Right lobe of liver (tissue), 4 donors: Measurements from ENCODE around the gene GPR15.

Experiments
- CTCF ChIP-seq, 4 donors: fragments of 200-600 bp in 3 of 4; fragments of 450-650 bp in 1 of 4; IDR thresholded peaks; one replicate each; pipeline versions ENCODE4 v1.5.1 to v1.8.0; 2016 to 2022; ENCODE audit warnings: antibody characterized with exemption in 4 of 4, mild to moderate bottlenecking in 2 of 4
- POLR2A ChIP-seq: fragments of 450-650 bp; IDR thresholded peaks from one replicate; pipeline ENCODE4 v1.6.1; 2017; ENCODE audit warnings: antibody characterized with exemption, mild to moderate bottlenecking
- donor health status: DM: no; HTN: no; CAD: no.
- donor health status: DM: no; HTN: no; CAD: no.
- donor health status: DM: no; HTN: yes; CAD: no.

- TF ChIP-seq CTCF (IDR thresholded peaks at IDR 0.05) (no peak), POLR2A (no peak)
These were observed 32.0 kb downstream of the GPR15 start for GRCh38 chr3:98563661-98564281.
